Body of pancreas (tissue), 4 donors: ENCODE data around the gene CENPS.
"Not testable (repeated sequence)": the region's sequence is repeated elsewhere in the genome, so short reads cannot be mapped to it uniquely, and the experiment has no call there.

Source experiments
- POLR2A ChIP-seq, 3 donors: fragments of 450-650 bp; IDR thresholded peaks; one replicate each; pipeline ENCODE4 v1.6.1; 2016; ENCODE audit warnings: antibody characterized with exemption in 3 of 3, mild to moderate bottlenecking in 2 of 3
- TF ChIP-seq, protein P1 (sequence below), 7 experiments: fragments of 450-650 bp in 4 of 7; fragments of 200-600 bp in 3 of 7; sonication (generic) in 3 of 7; IDR thresholded peaks; one replicate each; pipeline ENCODE4 v1.5.1; 2016 to 2019; ENCODE audit warnings: antibody characterized with exemption in 7 of 7

DNA sequence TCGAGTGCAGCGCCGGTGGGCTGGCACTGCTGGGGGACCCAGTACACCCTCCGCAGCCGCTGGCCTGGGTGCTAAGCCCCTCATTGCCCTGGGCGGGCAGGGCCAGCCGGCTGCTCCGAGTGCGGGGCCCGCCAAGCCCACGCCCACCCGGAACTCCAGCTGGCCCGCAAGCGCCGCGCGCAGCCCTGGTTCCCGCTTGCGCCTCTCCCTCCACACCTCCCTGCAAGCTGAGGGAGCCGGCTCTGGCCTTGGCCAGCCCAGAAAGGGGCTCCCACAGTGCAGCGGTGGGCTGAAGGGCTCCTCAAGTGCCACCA is 3.7 kb upstream of the CENPS start:
- TF ChIP-seq, protein P1, sequence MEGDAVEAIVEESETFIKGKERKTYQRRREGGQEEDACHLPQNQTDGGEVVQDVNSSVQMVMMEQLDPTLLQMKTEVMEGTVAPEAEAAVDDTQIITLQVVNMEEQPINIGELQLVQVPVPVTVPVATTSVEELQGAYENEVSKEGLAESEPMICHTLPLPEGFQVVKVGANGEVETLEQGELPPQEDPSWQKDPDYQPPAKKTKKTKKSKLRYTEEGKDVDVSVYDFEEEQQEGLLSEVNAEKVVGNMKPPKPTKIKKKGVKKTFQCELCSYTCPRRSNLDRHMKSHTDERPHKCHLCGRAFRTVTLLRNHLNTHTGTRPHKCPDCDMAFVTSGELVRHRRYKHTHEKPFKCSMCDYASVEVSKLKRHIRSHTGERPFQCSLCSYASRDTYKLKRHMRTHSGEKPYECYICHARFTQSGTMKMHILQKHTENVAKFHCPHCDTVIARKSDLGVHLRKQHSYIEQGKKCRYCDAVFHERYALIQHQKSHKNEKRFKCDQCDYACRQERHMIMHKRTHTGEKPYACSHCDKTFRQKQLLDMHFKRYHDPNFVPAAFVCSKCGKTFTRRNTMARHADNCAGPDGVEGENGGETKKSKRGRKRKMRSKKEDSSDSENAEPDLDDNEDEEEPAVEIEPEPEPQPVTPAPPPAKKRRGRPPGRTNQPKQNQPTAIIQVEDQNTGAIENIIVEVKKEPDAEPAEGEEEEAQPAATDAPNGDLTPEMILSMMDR (IDR thresholded peaks at IDR 0.05) = not testable (repeated sequence)
- not testable (repeated sequence) for TF ChIP-seq POLR2A (IDR thresholded peaks at IDR 0.05)
